Right lobe of liver (tissue), 4 donors: ENCODE results near the gene TRMT11.

Source experiments
- POLR2A ChIP-seq: fragments of 450-650 bp; IDR thresholded peaks from one replicate; pipeline ENCODE4 v1.6.1; 2017; ENCODE audit warnings: antibody characterized with exemption, mild to moderate bottlenecking
- TF ChIP-seq, protein P1 (sequence below), 4 donors: fragments of 200-600 bp in 3 of 4; fragments of 450-650 bp in 1 of 4; IDR thresholded peaks; one replicate each; pipeline versions ENCODE4 v1.5.1 to v1.8.0; 2016 to 2022; ENCODE audit warnings: antibody characterized with exemption in 4 of 4, mild to moderate bottlenecking in 2 of 4
- donor health status: DM: no; HTN: no; CAD: no.
- donor health status: DM: no; HTN: no; CAD: no.
- donor health status: DM: no; HTN: yes; CAD: no.

DNA sequence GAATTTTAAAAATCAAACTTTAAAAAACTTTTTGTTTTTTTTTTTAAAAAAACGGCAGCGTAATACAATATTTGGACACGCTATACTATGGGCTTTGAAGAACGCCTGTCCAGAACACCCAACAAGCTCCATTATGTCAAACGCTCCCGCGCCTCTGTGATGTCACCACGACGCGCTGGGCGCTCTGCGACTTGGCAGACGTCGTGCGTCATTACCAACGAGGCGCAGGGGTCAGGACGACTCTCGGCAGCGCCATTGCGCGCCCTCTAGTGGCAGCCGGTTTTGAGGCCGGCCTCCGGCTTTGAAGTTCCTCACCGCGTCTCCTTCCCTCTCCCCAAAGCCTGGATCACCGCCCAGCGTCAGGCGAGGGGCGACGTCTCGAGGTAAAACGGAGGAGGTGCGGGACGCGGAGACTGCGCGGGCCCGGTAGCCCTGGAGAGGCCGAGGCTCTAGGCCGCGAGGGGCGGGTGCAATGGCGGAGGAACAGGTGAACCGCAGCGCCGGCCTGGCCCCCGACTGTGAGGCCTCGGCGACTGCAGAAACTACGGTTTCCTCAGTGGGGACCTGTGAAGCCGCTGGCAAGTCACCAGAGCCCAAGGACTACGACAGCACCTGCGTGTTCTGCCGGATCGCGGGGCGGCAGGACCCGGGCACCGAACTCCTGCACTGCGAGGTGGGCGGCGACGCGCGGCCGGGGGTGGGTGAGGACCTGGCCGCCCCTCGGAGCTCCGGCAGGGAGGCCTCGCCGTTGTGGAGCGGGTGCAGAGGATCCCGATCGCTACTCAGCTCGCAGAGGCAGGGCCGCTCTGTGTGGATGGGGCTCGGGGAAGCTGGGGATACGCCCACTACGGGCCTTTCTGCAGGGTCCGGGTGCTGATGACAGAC, 29.6 kb upstream of the TRMT11 start, which contains the start of gene HINT3:
- TF ChIP-seq, protein P1, sequence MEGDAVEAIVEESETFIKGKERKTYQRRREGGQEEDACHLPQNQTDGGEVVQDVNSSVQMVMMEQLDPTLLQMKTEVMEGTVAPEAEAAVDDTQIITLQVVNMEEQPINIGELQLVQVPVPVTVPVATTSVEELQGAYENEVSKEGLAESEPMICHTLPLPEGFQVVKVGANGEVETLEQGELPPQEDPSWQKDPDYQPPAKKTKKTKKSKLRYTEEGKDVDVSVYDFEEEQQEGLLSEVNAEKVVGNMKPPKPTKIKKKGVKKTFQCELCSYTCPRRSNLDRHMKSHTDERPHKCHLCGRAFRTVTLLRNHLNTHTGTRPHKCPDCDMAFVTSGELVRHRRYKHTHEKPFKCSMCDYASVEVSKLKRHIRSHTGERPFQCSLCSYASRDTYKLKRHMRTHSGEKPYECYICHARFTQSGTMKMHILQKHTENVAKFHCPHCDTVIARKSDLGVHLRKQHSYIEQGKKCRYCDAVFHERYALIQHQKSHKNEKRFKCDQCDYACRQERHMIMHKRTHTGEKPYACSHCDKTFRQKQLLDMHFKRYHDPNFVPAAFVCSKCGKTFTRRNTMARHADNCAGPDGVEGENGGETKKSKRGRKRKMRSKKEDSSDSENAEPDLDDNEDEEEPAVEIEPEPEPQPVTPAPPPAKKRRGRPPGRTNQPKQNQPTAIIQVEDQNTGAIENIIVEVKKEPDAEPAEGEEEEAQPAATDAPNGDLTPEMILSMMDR (IDR thresholded peaks at IDR 0.05): peak; percentile 97 to 100 (median 98)
- TF ChIP-seq POLR2A: peak; percentile 48
